ENCODE results near the gene ALG1L2.
"Not testable (repeated sequence)": the region's sequence is repeated elsewhere in the genome, so short reads cannot be mapped to it uniquely, and the experiment has no call there.

The ALG1L2 gene

DNA sequence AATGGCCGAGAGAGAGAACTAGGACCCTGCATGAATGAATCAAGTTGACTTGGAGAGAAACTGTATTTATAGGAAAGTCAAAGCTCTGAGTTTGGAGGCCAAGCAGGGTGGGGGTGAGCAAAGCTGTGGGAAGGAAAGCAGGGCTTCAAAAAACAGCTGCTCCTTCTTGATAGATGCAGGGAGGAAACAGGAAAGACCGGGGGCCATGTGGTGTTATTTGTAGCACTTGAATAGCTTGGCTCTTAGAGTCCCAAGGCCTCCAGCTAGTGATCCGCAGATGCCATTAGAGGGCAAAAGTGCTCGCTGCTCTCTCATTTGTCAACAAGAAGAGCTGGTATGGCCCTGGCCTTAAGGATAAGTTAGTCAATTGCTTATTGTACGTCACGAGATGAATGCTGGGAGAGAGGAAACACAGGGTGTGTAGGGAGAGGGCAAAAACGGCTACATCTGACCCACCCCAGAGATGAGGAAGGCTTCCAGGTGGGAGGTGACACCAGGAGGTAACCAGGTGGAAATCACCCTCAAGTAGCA is at the start of gene ALG1L2:
ALG1L2 (plus strand) TSS at position 481 of the 531 bp plus-strand sequence. CDS start 186 bp downstream, outside the sequence.
- Histone ChIP-seq H2AFZ (ENCODE audit: low read depth) (no peak within 1 kb of the TSS), H3K4me3 (IDR thresholded peaks at IDR 0.05; ENCODE audit: insufficient read depth, low read depth, low read length) (no peak within 1 kb of the TSS), H3K79me2 (ENCODE audit: insufficient read depth, low read depth) (no peaks in the 10 kb centered on the region), H3K27ac (no peak within 1 kb of the TSS), H3K9ac (no peak within 1 kb of the TSS), H3K27me3 (ENCODE audit: insufficient read depth, low read depth) (no peaks in the 10 kb centered on the region), H3K36me3 (ENCODE audit: insufficient read depth) (no peaks in the 10 kb centered on the region), H4K20me1 (ENCODE audit: insufficient read depth) (no peaks in the 10 kb centered on the region), H3K4me2 (no peak within 1 kb of the TSS), H3K4me1 (ENCODE audit: low read depth, poor library complexity, severe bottlenecking) (no peaks in the 10 kb centered on the region)
- no peak for TF ChIP-seq CTCF (conservative IDR thresholded peaks at IDR 0.05; ENCODE audit: low read depth, low read length)

GRCh38 chr3:130037126-130037815 is 44.4 kb upstream of the ALG1L2 start:
- not testable (repeated sequence) for H4K20me1 ChIP-seq (ENCODE audit: insufficient read depth); H3K4me3 ChIP-seq (IDR thresholded peaks at IDR 0.05; ENCODE audit: insufficient read depth, low read depth, low read length); H3K27ac ChIP-seq; H3K9ac ChIP-seq; H2AFZ ChIP-seq (ENCODE audit: low read depth); H3K4me2 ChIP-seq; H3K27me3 ChIP-seq (ENCODE audit: insufficient read depth, low read depth); H3K36me3 ChIP-seq (ENCODE audit: insufficient read depth); H3K79me2 ChIP-seq (ENCODE audit: insufficient read depth, low read depth)
- peaks cover 10% of the 10 kb centered on the region for H3K4me1 ChIP-seq (ENCODE audit: low read depth, poor library complexity, severe bottlenecking)

GRCh38 chr3:130042736-130043135 is 38.9 kb upstream of the ALG1L2 start:
- not testable (repeated sequence) for H3K4me2 ChIP-seq; H3K4me3 ChIP-seq (IDR thresholded peaks at IDR 0.05; ENCODE audit: insufficient read depth, low read depth, low read length); H4K20me1 ChIP-seq (ENCODE audit: insufficient read depth); H3K36me3 ChIP-seq (ENCODE audit: insufficient read depth); H3K9ac ChIP-seq; H3K27ac ChIP-seq; H3K79me2 ChIP-seq (ENCODE audit: insufficient read depth, low read depth); H2AFZ ChIP-seq (ENCODE audit: low read depth); H3K27me3 ChIP-seq (ENCODE audit: insufficient read depth, low read depth)
- H3K4me1 ChIP-seq (ENCODE audit: low read depth, poor library complexity, severe bottlenecking), result peaks cover 10% of the 10 kb centered on the region

DNA sequence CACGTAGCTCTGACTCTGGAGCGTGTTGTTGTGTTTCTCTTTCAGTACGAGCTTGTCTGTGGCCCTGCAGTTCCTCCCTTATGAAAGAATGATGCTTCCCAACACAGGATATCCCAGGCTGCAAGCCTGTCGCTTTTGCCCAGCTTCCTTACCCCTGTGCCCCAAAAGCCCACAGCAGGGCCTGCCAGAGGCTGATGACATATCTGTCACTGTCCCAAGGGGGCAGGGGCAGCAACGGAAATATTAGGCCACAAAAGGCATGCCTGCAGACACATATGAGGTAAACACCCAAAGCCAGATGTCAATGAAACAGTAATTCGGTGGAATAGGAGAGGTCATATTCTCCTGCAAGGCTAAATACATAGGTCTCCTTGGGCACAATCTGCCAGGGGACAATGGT is 38.0 kb upstream of the ALG1L2 start:
- H3K4me3 ChIP-seq (IDR thresholded peaks at IDR 0.05; ENCODE audit: insufficient read depth, low read depth, low read length); H2AFZ ChIP-seq (ENCODE audit: low read depth); H3K27ac ChIP-seq; H3K9ac ChIP-seq; H3K27me3 ChIP-seq (ENCODE audit: insufficient read depth, low read depth); H3K4me2 ChIP-seq; H4K20me1 ChIP-seq (ENCODE audit: insufficient read depth); H3K36me3 ChIP-seq (ENCODE audit: insufficient read depth); H3K79me2 ChIP-seq (ENCODE audit: insufficient read depth, low read depth): not testable (repeated sequence)
- peaks cover 10% of the 10 kb centered on the region for H3K4me1 ChIP-seq (ENCODE audit: low read depth, poor library complexity, severe bottlenecking)

GRCh38 chr3:130044370-130044769 is 37.3 kb upstream of the ALG1L2 start:
- Histone ChIP-seq H2AFZ (ENCODE audit: low read depth) (no peak overlapping the region), H3K9ac (no peak overlapping the region), H3K4me3 (IDR thresholded peaks at IDR 0.05; ENCODE audit: insufficient read depth, low read depth, low read length) (no peak overlapping the region), H3K36me3 (ENCODE audit: insufficient read depth) (no peaks in the 10 kb centered on the region), H3K79me2 (ENCODE audit: insufficient read depth, low read depth) (no peaks in the 10 kb centered on the region), H3K4me2 (no peak overlapping the region), H3K27me3 (ENCODE audit: insufficient read depth, low read depth) (no peaks in the 10 kb centered on the region), H3K4me1 (ENCODE audit: low read depth, poor library complexity, severe bottlenecking) (peaks cover 10% of the 10 kb centered on the region), H3K27ac (no peak overlapping the region), H4K20me1 (ENCODE audit: insufficient read depth) (no peaks in the 10 kb centered on the region)
- no peak for TF ChIP-seq CTCF (conservative IDR thresholded peaks at IDR 0.05; ENCODE audit: low read depth, low read length)

DNA sequence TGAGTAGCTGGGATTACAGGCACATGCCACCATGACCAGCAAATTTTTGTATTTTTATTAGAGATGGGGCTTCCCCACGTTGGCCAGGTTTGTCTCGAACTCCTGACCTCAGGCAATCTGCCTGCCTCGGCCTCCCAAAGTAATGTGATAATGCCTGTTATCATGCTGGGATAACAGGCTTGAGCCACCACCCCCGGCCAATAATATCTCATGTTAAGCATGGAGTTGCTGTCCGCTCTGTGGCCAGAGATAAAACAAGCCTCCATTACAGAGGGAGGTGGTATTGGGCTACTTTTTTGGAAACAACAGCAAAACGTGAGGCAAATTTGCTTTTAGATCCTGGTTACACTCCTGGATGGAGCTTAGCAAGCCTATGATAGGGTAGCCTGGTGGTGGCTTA is 32.9 kb upstream of the ALG1L2 start:
- no peak overlapping the region for H3K27ac ChIP-seq
- H3K27me3 ChIP-seq (ENCODE audit: insufficient read depth, low read depth), result no peaks in the 10 kb centered on the region
- no peaks in the 10 kb centered on the region for H3K4me1 ChIP-seq (ENCODE audit: low read depth, poor library complexity, severe bottlenecking)
- no peak overlapping the region for H3K9ac ChIP-seq
- H3K79me2 ChIP-seq (ENCODE audit: insufficient read depth, low read depth), result no peaks in the 10 kb centered on the region
- H3K4me3 ChIP-seq (IDR thresholded peaks at IDR 0.05; ENCODE audit: insufficient read depth, low read depth, low read length), result no peak overlapping the region
- no peaks in the 10 kb centered on the region for H3K36me3 ChIP-seq (ENCODE audit: insufficient read depth)
- no peak overlapping the region for H3K4me2 ChIP-seq
- H4K20me1 ChIP-seq (ENCODE audit: insufficient read depth), result no peaks in the 10 kb centered on the region
- no peak for TF ChIP-seq CTCF (conservative IDR thresholded peaks at IDR 0.05; ENCODE audit: low read depth, low read length)
- H2AFZ ChIP-seq (ENCODE audit: low read depth), result no peak overlapping the region

- not testable (repeated sequence) for H3K4me1 ChIP-seq (ENCODE audit: low read depth, poor library complexity, severe bottlenecking); H3K27ac ChIP-seq; H2AFZ ChIP-seq (ENCODE audit: low read depth); H3K4me2 ChIP-seq; H3K4me3 ChIP-seq (IDR thresholded peaks at IDR 0.05; ENCODE audit: insufficient read depth, low read depth, low read length); H4K20me1 ChIP-seq (ENCODE audit: insufficient read depth); H3K79me2 ChIP-seq (ENCODE audit: insufficient read depth, low read depth); H3K27me3 ChIP-seq (ENCODE audit: insufficient read depth, low read depth); H3K36me3 ChIP-seq (ENCODE audit: insufficient read depth); H3K9ac ChIP-seq
These were observed 29.3 kb upstream of the ALG1L2 start for GRCh38 chr3:130052366-130052765.

GRCh38 chr3:130052965-130053364 is 28.7 kb upstream of the ALG1L2 start:
- not testable (repeated sequence) for H3K4me3 ChIP-seq (IDR thresholded peaks at IDR 0.05; ENCODE audit: insufficient read depth, low read depth, low read length); H3K36me3 ChIP-seq (ENCODE audit: insufficient read depth); H3K27me3 ChIP-seq (ENCODE audit: insufficient read depth, low read depth); H2AFZ ChIP-seq (ENCODE audit: low read depth); H3K27ac ChIP-seq; H3K9ac ChIP-seq; H4K20me1 ChIP-seq (ENCODE audit: insufficient read depth); H3K79me2 ChIP-seq (ENCODE audit: insufficient read depth, low read depth); H3K4me1 ChIP-seq (ENCODE audit: low read depth, poor library complexity, severe bottlenecking); H3K4me2 ChIP-seq

Data from KMS-11 (cell line).